Measurements from ENCODE around the gene CLDN19.

CLDN19 gene

DNA sequence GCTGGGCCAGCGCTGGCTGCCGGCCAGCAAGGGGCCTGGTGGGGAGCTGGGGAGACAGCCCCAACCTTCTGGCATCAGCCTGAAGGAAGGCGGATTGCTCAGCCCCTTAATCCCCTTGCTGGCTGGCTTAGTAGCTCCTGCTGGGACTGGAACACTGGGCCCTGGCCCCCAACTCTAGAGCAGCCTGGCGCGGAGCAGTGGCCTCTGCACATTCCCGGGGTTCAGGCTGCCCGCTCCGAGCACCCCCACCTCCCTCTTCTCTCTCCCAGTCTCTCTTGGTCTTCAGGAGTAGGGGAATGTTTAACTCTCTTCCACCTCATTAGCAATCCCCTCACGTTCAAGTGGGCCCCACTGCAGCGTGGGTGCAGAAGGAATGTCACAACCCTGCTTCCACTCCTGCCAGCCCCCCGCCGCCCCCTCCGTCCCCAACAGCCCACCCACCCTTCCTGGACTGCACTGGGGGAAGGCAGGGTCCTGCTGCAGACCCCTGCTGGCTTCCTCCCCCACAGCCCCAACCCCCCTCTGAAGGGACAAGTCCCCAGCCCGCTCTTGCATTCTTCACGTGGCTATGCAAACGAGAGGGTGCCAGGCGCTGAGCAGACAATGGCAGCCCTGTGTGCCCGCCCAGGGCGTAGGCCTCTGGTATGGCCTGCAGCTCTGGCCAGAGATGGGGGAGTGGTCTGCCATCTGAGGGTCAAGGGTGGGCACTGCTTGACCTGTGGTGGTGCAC lies 980 bp upstream of the CLDN19 start:
- TF ChIP-seq POLR2A (IDR thresholded peaks at IDR 0.05; ENCODE audit: extremely low read depth, insufficient read length) (no peak), CTCF (IDR thresholded peaks at IDR 0.05; ENCODE audit: low read depth, low read length) (no peak), MYC (IDR thresholded peaks at IDR 0.05; ENCODE audit: low read depth, low read length) (no peak), MAX (IDR thresholded peaks at IDR 0.05; ENCODE audit: low read depth, low read length) (no peak)
- no peak for DNase-seq (ENCODE audit: low read depth)

DNA sequence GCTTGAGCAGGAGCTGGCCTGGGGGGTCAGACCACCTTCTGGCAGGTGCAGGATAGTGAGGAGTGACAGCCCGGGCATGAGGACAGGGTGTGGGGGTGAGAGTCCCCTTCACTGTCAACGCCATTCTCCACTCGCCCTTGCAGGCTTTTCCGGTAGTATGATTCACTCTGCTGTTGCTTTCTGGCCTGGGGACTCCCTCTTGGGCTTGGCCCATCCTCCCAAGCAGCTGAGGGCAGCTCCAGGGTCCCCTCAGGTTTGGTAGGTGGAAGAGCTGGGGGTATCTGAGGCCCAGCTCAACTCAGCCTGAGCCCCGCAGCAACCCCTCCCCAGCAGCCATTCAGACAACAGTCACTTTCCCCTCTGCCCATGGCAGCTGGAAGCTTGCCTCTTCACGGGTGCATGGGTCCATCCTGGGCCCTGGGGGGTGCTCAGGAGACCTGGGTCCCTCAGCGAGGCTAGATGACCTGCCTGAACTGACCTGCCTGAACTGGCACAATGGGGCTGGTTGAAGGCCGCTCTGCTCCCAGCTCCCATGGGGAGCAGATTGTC lies 1.3 kb downstream of the CLDN19 start:
- DNase-seq (ENCODE audit: low read depth): no peak
- TF ChIP-seq MYC (IDR thresholded peaks at IDR 0.05; ENCODE audit: low read depth, low read length) (no peak), POLR2A (IDR thresholded peaks at IDR 0.05; ENCODE audit: extremely low read depth, insufficient read length) (no peak), MAX (IDR thresholded peaks at IDR 0.05; ENCODE audit: low read depth, low read length) (no peak), CTCF (IDR thresholded peaks at IDR 0.05; ENCODE audit: low read depth, low read length) (no peak)
- no peak overlapping the region for H3K4me3 ChIP-seq (ENCODE audit: low read depth, low read length)

More for the DNA sequence above, 980 bp upstream of the CLDN19 start:
- no peak overlapping the region for H3K4me3 ChIP-seq (ENCODE audit: low read depth, low read length)

DNA sequence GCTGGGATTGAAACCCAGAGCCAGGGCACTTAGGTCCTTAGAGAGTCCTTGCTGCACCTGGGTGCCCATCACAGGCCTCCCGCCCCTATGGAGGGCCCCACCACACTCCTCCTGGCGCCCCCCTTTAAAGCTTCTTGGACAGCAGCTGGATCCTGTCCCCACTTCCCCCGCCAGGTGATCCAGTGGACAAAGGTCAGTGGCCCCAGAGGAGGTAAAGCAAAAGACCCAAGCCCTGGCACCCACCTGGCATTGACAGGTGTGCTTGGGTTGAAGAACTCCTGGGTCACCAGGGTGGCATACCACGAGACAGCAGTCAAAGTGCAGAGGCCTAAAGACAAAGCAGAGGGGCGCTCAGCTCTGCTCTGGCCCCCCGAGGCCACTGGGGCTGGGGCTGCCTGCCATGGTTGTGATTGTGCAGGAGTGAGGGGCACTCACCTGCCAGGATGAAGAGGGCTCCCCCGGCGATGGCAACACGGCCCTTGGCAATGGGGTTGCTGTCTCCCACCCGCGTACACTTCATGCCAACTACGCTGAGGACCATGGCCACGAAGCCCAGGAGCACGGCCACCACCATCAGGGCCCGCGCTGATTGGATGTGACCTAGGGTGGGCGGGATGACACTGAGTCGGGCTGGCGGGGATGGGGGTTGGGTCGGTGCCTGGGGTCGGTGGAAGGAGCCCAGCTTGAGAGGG lies 1.9 kb downstream of the CLDN19 start:
- no peak for TF ChIP-seq POLR2A (IDR thresholded peaks at IDR 0.05; ENCODE audit: extremely low read depth, insufficient read length)
- no peak for TF ChIP-seq MAX (IDR thresholded peaks at IDR 0.05; ENCODE audit: low read depth, low read length)
- TF ChIP-seq MYC (IDR thresholded peaks at IDR 0.05; ENCODE audit: low read depth, low read length): no peak
- no peak for TF ChIP-seq CTCF (IDR thresholded peaks at IDR 0.05; ENCODE audit: low read depth, low read length)
- no peak for DNase-seq (ENCODE audit: low read depth)
- H3K4me3 ChIP-seq (ENCODE audit: low read depth, low read length): no peak overlapping the region

- no peak overlapping the region for H3K4me3 ChIP-seq (ENCODE audit: low read depth, low read length)
- DNase-seq (ENCODE audit: low read depth): peak; percentile 87
- peak; percentile 49 for TF ChIP-seq CTCF (IDR thresholded peaks at IDR 0.05; ENCODE audit: low read depth, low read length)
- peak; percentile 23; the same call in 1 of the 2 replicates for TF ChIP-seq MAX (IDR thresholded peaks at IDR 0.05; ENCODE audit: low read depth, low read length)
- 0 out of 2 replicates have a peak, but pooled peaks have one; percentile 46 for TF ChIP-seq MYC (IDR thresholded peaks at IDR 0.05; ENCODE audit: low read depth, low read length)
- no peak for TF ChIP-seq POLR2A (IDR thresholded peaks at IDR 0.05; ENCODE audit: extremely low read depth, insufficient read length)
Observed at GRCh38 chr1:42737257-42737656, 2.8 kb downstream of the CLDN19 start.

DNA sequence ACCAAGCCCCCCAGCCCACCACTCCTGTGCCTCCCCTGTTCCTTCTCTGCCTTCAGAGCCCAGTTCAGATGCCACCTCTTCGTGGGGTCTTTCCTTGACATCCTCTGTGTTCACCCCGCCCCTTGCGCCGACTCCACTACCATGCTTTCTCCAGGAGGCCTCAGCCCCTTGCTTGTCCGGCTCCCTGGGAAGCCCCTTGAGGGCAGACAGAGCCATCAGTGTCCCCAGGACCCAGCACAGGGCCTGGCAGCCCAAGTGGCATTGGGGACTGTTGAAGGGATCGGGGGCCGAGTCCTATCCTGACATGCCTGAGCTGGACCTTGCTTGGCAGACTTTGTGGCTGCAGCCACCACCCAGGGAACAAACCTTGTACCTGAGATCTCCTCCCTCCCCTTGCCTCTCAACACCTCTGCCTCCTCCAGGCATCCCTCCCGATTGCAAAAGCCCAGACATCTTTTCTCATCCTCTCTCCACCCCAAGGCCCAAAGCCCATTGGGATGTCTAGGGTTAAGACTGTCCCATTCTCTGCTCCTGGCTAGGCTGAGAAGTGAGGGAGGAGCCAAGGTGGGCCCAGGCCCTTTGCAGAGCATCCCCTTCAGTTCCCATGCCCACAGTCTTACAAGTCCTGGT lies 3.4 kb downstream of the CLDN19 start:
- no peak for DNase-seq (ENCODE audit: low read depth)
- no peak overlapping the region for H3K4me3 ChIP-seq (ENCODE audit: low read depth, low read length)
- TF ChIP-seq POLR2A (IDR thresholded peaks at IDR 0.05; ENCODE audit: extremely low read depth, insufficient read length) (no peak), MYC (IDR thresholded peaks at IDR 0.05; ENCODE audit: low read depth, low read length) (no peak), MAX (IDR thresholded peaks at IDR 0.05; ENCODE audit: low read depth, low read length) (no peak), CTCF (IDR thresholded peaks at IDR 0.05; ENCODE audit: low read depth, low read length) (no peak)

Measured in NB4 (cell line).